ENCODE results near the gene SPATA3.
A peak's percentile ranks its signal among the peaks of the same experiment; 100 is the strongest.

Gene SPATA3

GRCh38 chr2:231049286-231050017 is 53.5 kb downstream of the SPATA3 start:
- H3K79me1 ChIP-seq (ENCODE audit: low read depth, low read length): peaks cover 1% of the 10 kb centered on the region
- no peak overlapping the region for H2BK15ac ChIP-seq (ENCODE audit: low read length)
- H2AFZ ChIP-seq (ENCODE audit: low read length): no peak overlapping the region
- H4K8ac ChIP-seq (ENCODE audit: low read depth, low read length): no peak overlapping the region
- H4K91ac ChIP-seq (ENCODE audit: low read depth, low read length, poor library complexity): no peak overlapping the region
- H3K4me3 ChIP-seq (ENCODE audit: low read length in 2 of 2): no peak overlapping the region
- H2BK12ac ChIP-seq (ENCODE audit: low read length): no peak overlapping the region
- H2AK5ac ChIP-seq (ENCODE audit: low read depth, low read length): no peak overlapping the region
- H3K27me3 ChIP-seq (ENCODE audit: control insufficient read depth in 3 of 3, insufficient read depth in 3 of 3, low read depth in 1 of 3, low read length in 3 of 3): peaks cover 0 to 9% (median 0%) of the 10 kb centered on the region in 3 experiments
- no peak overlapping the region for H2BK120ac ChIP-seq (ENCODE audit: low read depth, low read length)
- peaks cover 0 to 6% of the 10 kb centered on the region in 2 donors for H3K36me3 ChIP-seq (replicated peaks in 1 of 2; ENCODE audit: control insufficient read depth in 2 of 2, insufficient read depth in 2 of 2, low read length in 2 of 2)
- DNase-seq (ENCODE audit: low spot score): no peak
- no CpG with 5 or more reads among the region's 12 CpGs for WGBS, 2 donors (ENCODE audit: extremely low coverage in 2 of 2, insufficient read length in 2 of 2, insufficient replicate concordance in 1 of 2)
- no peak overlapping the region for H3K4me2 ChIP-seq (ENCODE audit: insufficient read depth, low read length, poor library complexity, severe bottlenecking)
- no peak overlapping the region for H3K27ac ChIP-seq (replicated peaks; ENCODE audit: low read length)
- no peaks in the 10 kb centered on the region for H3K9me3 ChIP-seq (replicated peaks in 1 of 2; ENCODE audit: control insufficient read depth in 2 of 2, insufficient read depth in 1 of 2, low read depth in 1 of 2, low read length in 2 of 2)
- H3K4ac ChIP-seq (ENCODE audit: low read length): no peak overlapping the region
- H3K23ac ChIP-seq (ENCODE audit: low read depth, low read length, poor library complexity): no peak overlapping the region
- H3K18ac ChIP-seq (ENCODE audit: low read length): no peak overlapping the region
- no peak overlapping the region for H2BK5ac ChIP-seq (ENCODE audit: low read length)
- H3K14ac ChIP-seq (ENCODE audit: low read length): no peak overlapping the region
- H3K9ac ChIP-seq (ENCODE audit: low read depth, low read length, poor library complexity): no peak overlapping the region
- H3K4me1 ChIP-seq (ENCODE audit: control insufficient read depth in 2 of 2, insufficient read depth in 1 of 2, low read depth in 1 of 2, low read length in 2 of 2): peaks cover 4 to 10% of the 10 kb centered on the region in 2 donors

- no peak overlapping the region for H2BK12ac ChIP-seq (ENCODE audit: low read length)
- no peak overlapping the region for H2BK120ac ChIP-seq (ENCODE audit: low read depth, low read length)
- no peak overlapping the region for H4K8ac ChIP-seq (ENCODE audit: low read depth, low read length)
- H3K79me1 ChIP-seq (ENCODE audit: low read depth, low read length): peaks cover 1% of the 10 kb centered on the region
- H3K27ac ChIP-seq (replicated peaks; ENCODE audit: low read length): no peak overlapping the region
- peak overlapping the region; percentile 33 for H2AK5ac ChIP-seq (ENCODE audit: low read depth, low read length)
- no CpG with 5 or more reads among the region's 9 CpGs for WGBS, 2 donors (ENCODE audit: extremely low coverage in 2 of 2, insufficient read length in 2 of 2, insufficient replicate concordance in 1 of 2)
- no peak overlapping the region for H4K91ac ChIP-seq (ENCODE audit: low read depth, low read length, poor library complexity)
- H3K4me3 ChIP-seq (ENCODE audit: low read length in 2 of 2): no peak overlapping the region
- peak overlapping the region; percentile 75 for H2AFZ ChIP-seq (ENCODE audit: low read length)
- H3K9ac ChIP-seq (ENCODE audit: low read depth, low read length, poor library complexity): peak overlapping the region; percentile 45
- no peak overlapping the region for H2BK15ac ChIP-seq (ENCODE audit: low read length)
- H3K14ac ChIP-seq (ENCODE audit: low read length): no peak overlapping the region
- H2BK5ac ChIP-seq (ENCODE audit: low read length): no peak overlapping the region
- H3K4me1 ChIP-seq (ENCODE audit: control insufficient read depth in 2 of 2, insufficient read depth in 1 of 2, low read depth in 1 of 2, low read length in 2 of 2): peaks cover 4 to 10% of the 10 kb centered on the region in 2 donors
- peaks cover 0 to 6% of the 10 kb centered on the region in 2 donors for H3K36me3 ChIP-seq (replicated peaks in 1 of 2; ENCODE audit: control insufficient read depth in 2 of 2, insufficient read depth in 2 of 2, low read length in 2 of 2)
- H3K4ac ChIP-seq (ENCODE audit: low read length): no peak overlapping the region
- no peak for DNase-seq (ENCODE audit: low spot score)
- H3K18ac ChIP-seq (ENCODE audit: low read length): no peak overlapping the region
- peaks cover 0 to 9% (median 0%) of the 10 kb centered on the region in 3 experiments for H3K27me3 ChIP-seq (ENCODE audit: control insufficient read depth in 3 of 3, insufficient read depth in 3 of 3, low read depth in 1 of 3, low read length in 3 of 3)
- H3K9me3 ChIP-seq (replicated peaks in 1 of 2; ENCODE audit: control insufficient read depth in 2 of 2, insufficient read depth in 1 of 2, low read depth in 1 of 2, low read length in 2 of 2): no peaks in the 10 kb centered on the region
- H3K23ac ChIP-seq (ENCODE audit: low read depth, low read length, poor library complexity): no peak overlapping the region
- no peak overlapping the region for H3K4me2 ChIP-seq (ENCODE audit: insufficient read depth, low read length, poor library complexity, severe bottlenecking)
These were observed 54.3 kb downstream of the SPATA3 start for GRCh38 chr2:231050018-231050901.

- Histone ChIP-seq H3K14ac (ENCODE audit: low read length) (no peak overlapping the region), H3K4ac (ENCODE audit: low read length) (no peak overlapping the region), H3K9me3 (replicated peaks in 1 of 2; ENCODE audit: control insufficient read depth in 2 of 2, insufficient read depth in 1 of 2, low read depth in 1 of 2, low read length in 2 of 2) (no peaks in the 10 kb centered on the region), H3K79me1 (ENCODE audit: low read depth, low read length) (peaks cover 1% of the 10 kb centered on the region), H3K36me3 (replicated peaks in 1 of 2; ENCODE audit: control insufficient read depth in 2 of 2, insufficient read depth in 2 of 2, low read length in 2 of 2) (peaks cover 0 to 6% of the 10 kb centered on the region in 2 donors), H2BK12ac (ENCODE audit: low read length) (peak overlapping the region; percentile 52), H4K8ac (ENCODE audit: low read depth, low read length) (no peak overlapping the region), H2AK5ac (ENCODE audit: low read depth, low read length) (no peak overlapping the region), H3K23ac (ENCODE audit: low read depth, low read length, poor library complexity) (no peak overlapping the region), H3K4me3 (ENCODE audit: low read length in 2 of 2) (no peak overlapping the region), H3K9ac (ENCODE audit: low read depth, low read length, poor library complexity) (no peak overlapping the region), H3K4me1 (ENCODE audit: control insufficient read depth in 2 of 2, insufficient read depth in 1 of 2, low read depth in 1 of 2, low read length in 2 of 2) (peaks cover 4 to 10% of the 10 kb centered on the region in 2 donors), H2BK5ac (ENCODE audit: low read length) (no peak overlapping the region), H3K27me3 (ENCODE audit: control insufficient read depth in 3 of 3, insufficient read depth in 3 of 3, low read depth in 1 of 3, low read length in 3 of 3) (peaks cover 0 to 9% (median 0%) of the 10 kb centered on the region in 3 experiments), H3K18ac (ENCODE audit: low read length) (no peak overlapping the region), H2BK120ac (ENCODE audit: low read depth, low read length) (no peak overlapping the region), H4K91ac (ENCODE audit: low read depth, low read length, poor library complexity) (no peak overlapping the region), H3K27ac (replicated peaks; ENCODE audit: low read length) (no peak overlapping the region), H3K4me2 (ENCODE audit: insufficient read depth, low read length, poor library complexity, severe bottlenecking) (no peak overlapping the region), H2AFZ (ENCODE audit: low read length) (no peak overlapping the region), H2BK15ac (ENCODE audit: low read length) (no peak overlapping the region)
- WGBS, 2 donors (ENCODE audit: extremely low coverage in 2 of 2, insufficient read length in 2 of 2, insufficient replicate concordance in 1 of 2): no CpG with 5 or more reads among the region's 5 CpGs
- DNase-seq (ENCODE audit: low spot score): no peak
These were observed 55.2 kb downstream of the SPATA3 start for GRCh38 chr2:231051116-231051515.
